ENCODE measurements around the gene RHOF.

RHOF gene

DNA sequence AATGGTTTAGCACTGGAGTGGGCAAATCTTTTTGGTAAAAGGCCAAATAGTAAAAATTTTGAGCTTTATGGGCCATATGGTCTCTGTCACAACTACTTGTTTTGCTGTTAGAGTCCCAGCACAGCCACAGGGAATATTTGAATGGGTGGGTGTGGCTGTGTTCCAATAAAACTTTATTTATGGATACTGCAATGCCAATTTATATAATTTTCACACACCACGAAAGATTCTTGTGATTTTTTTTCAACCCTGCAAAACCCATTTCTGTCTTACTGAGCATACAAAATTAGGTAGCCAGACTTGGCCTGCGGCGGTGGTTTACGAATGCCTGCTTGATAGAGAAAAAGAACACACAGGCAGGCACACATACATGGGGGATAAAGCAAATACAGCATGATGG is 52.6 kb downstream of the RHOF start:
- DNase-seq, result no peak

DNA sequence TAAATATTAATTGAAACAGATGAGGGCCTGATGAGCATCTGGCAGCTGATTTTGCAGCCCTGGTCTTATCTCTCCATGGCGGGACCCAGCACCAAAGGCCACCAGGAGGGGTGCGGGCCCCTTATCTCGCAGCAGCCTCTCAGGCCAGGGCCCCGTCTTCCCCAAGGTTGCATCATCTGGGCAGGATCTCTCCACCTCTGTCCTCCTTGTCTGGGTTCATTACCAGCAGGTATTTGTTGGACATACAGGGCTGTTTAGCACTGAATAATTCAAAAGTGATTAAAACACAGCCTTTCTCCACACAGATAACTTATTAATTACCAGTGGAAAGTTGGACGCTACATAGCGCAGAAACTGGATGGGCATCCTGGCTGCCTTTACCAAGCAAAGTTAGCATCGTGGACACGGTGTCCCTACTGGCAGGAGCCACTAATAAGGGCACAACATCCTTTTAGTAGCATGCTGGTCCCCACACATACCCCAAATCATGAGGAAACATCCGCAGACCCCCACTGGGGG is 55.1 kb downstream of the RHOF start:
- DNase-seq, result no peak

DNA sequence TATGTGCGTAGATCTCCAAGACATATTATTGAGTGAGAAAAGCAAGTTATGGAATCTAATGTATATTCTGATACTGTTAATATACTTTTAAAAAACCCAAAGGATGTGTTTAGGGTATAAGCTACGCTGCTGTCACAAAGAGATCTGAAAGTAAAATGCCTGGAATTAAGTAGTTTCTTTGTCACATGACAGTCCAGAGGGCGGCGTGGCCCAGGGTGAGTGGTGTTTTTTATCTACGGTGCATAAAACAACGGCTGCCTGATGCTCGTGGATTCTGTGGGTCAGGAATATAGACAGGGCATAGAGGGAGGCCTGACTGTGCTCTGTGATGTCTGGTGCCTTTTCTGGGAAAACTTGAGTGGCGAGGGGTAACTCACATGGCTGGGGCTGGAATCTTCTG is 59.6 kb downstream of the RHOF start:
- DNase-seq, result no peak

DNA sequence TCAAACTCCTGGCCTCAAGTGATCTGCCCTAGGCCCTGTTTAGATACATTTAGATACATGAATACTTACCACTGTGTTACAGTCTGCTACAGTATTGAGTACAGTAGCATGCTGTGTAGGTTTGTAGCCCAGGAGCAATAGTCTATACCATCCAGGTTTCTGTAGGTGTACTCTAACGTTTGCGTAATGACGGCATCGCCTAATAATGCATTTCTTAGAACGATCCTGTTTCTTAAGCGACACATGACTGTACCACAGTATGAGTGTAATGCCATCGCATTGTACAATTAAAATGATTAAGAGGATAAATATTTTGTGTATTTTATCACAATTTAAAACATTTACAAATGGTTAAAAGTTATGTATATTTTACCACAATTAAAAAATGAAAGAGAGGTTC is 62.0 kb downstream of the RHOF start:
- no peak for DNase-seq

DNA sequence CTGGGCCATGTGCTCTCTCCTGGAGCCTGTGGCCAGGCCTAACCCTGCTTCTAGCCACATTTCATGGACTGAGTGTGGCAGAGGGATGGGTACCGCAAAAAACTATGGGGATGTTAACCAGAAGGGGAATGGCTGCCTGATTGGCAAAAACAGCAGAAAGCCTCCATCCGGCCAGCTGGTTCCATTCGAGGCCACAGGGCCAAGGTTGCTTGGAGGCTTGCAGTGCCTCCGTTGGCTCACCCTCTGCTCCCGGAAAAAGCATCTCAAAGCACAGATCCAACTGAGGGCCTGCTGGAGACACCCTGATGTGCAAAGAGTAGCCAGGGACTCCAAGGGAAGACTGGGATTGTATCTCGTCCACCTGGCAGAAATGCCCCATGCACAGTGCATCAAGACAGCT is 64.5 kb downstream of the RHOF start:
- DNase-seq, result no peak
